HG03558 (cell line): Measurements from ENCODE around the gene TST.

Source experiments
- ATAC-seq: cut with Tn5 transposase; IDR thresholded peaks from one replicate; pipeline ENCODE4 v1.9.1; 2021; ENCODE audit warnings: moderate number of reproducible peaks; ENCODE audit not compliant: unreplicated experiment; ENCODE audit errors: extremely low read depth

TST gene

GRCh38 chr22:37033605-37034430 lies 14.6 kb upstream of the TST start:
- no peak for ATAC-seq

GRCh38 chr22:37032535-37033460 lies 13.6 kb upstream of the TST start:
- no peak for ATAC-seq

- ATAC-seq = no peak
These were observed 12.9 kb upstream of the TST start for GRCh38 chr22:37032134-37032534.

GRCh38 chr22:37030560-37031281 lies 11.5 kb upstream of the TST start:
- no peak for ATAC-seq

- ATAC-seq = no peak
These were observed 9.7 kb upstream of the TST start for GRCh38 chr22:37028692-37029674.

- no peak for ATAC-seq
These were observed 8.3 kb upstream of the TST start for GRCh38 chr22:37027556-37027955.

- ATAC-seq = no peak
These were observed 7.1 kb upstream of the TST start for GRCh38 chr22:37026325-37026724.

GRCh38 chr22:37025500-37026070 lies 6.3 kb upstream of the TST start:
- ATAC-seq = no peak

GRCh38 chr22:37024339-37025157 lies 5.3 kb upstream of the TST start:
- no peak for ATAC-seq

GRCh38 chr22:37023743-37024338 lies 4.6 kb upstream of the TST start:
- ATAC-seq = no peak

GRCh38 chr22:37022483-37023337 lies 3.5 kb upstream of the TST start:
- ATAC-seq = no peak

GRCh38 chr22:37021710-37022482 lies 2.6 kb upstream of the TST start:
- no peak for ATAC-seq

- no peak for ATAC-seq
These were observed 1.8 kb upstream of the TST start for GRCh38 chr22:37021041-37021440.

- no peak for ATAC-seq
These were observed 889 bp upstream of the TST start for GRCh38 chr22:37020192-37020479.

- ATAC-seq = no peak
These were observed 385 bp downstream of the TST start for GRCh38 chr22:37018815-37019308.

GRCh38 chr22:37018086-37018814 lies 997 bp downstream of the TST start:
- no peak for ATAC-seq
